ENCODE measurements around the gene DIRAS3.

DIRAS3 gene

GRCh38 chr1:68024635-68025338 lies 25.6 kb downstream of the DIRAS3 start:
- DNase-seq (ENCODE audit: low read depth in 1 of 2, low spot score in 1 of 2): no peak

GRCh38 chr1:68016381-68016780 lies 34.0 kb downstream of the DIRAS3 start:
- DNase-seq (ENCODE audit: low read depth in 1 of 2, low spot score in 1 of 2): no peak
- H3K27ac ChIP-seq (replicated peaks): no peak overlapping the region

More at GRCh38 chr1:68024635-68025338, 25.6 kb downstream of the DIRAS3 start:
- TF ChIP-seq CTCF (IDR thresholded peaks at IDR 0.05; ENCODE audit: insufficient read depth, low read length) (no peak), GABPA (IDR thresholded peaks at IDR 0.05; ENCODE audit: low read depth) (no peak), SPI1 (IDR thresholded peaks at IDR 0.05; ENCODE audit: borderline replicate concordance, low read depth) (no peak), REST (IDR thresholded peaks at IDR 0.05; ENCODE audit: insufficient replicate concordance, low read depth) (no peak), POLR2AphosphoS5 (IDR thresholded peaks at IDR 0.05; ENCODE audit: low read depth) (no peak)
- H3K27ac ChIP-seq (replicated peaks): no peak overlapping the region
- H3K4me3 ChIP-seq (replicated peaks; ENCODE audit: insufficient read depth, low read length): no peak overlapping the region
- no peaks in the 10 kb centered on the region for H3K27me3 ChIP-seq (ENCODE audit: insufficient read depth, poor library complexity, severe bottlenecking)

More at GRCh38 chr1:68016381-68016780, 34.0 kb downstream of the DIRAS3 start:
- TF ChIP-seq POLR2AphosphoS5 (IDR thresholded peaks at IDR 0.05; ENCODE audit: low read depth) (no peak), SPI1 (IDR thresholded peaks at IDR 0.05; ENCODE audit: borderline replicate concordance, low read depth) (no peak), GABPA (IDR thresholded peaks at IDR 0.05; ENCODE audit: low read depth) (no peak), REST (IDR thresholded peaks at IDR 0.05; ENCODE audit: insufficient replicate concordance, low read depth) (no peak), CTCF (IDR thresholded peaks at IDR 0.05; ENCODE audit: insufficient read depth, low read length) (no peak)
- Histone ChIP-seq H3K27me3 (ENCODE audit: insufficient read depth, poor library complexity, severe bottlenecking) (no peaks in the 10 kb centered on the region), H3K4me3 (replicated peaks; ENCODE audit: insufficient read depth, low read length) (no peak overlapping the region)
